Measurements from ENCODE around the gene KIAA1328. TPM values are rescaled to one million over a fixed set of nuclear protein-coding genes. Genes with fewer than 3 reads are reported as not detected.
A peak's percentile ranks its signal among the peaks of the same experiment; 100 is the strongest.

Gene KIAA1328
- total RNA-seq, 1 experiment from 2014 or later, result 10.2 TPM

- Mint-ChIP-seq H3K36me3 (ENCODE audit: insufficient read depth, unreplicated experiment) (no peaks in the 10 kb centered on the region), H3K9me3 (ENCODE audit: low read depth, unreplicated experiment) (no peaks in the 10 kb centered on the region), H3K4me1 (ENCODE audit: low read depth, unreplicated experiment) (no peaks in the 10 kb centered on the region), H3K27ac (ENCODE audit: unreplicated experiment) (no peak overlapping the region), H3K27me3 (ENCODE audit: unreplicated experiment) (peaks cover 99% of the 10 kb centered on the region), H3K4me3 (ENCODE audit: low read depth, unreplicated experiment) (no peak overlapping the region)
- TF ChIP-seq, protein P1, sequence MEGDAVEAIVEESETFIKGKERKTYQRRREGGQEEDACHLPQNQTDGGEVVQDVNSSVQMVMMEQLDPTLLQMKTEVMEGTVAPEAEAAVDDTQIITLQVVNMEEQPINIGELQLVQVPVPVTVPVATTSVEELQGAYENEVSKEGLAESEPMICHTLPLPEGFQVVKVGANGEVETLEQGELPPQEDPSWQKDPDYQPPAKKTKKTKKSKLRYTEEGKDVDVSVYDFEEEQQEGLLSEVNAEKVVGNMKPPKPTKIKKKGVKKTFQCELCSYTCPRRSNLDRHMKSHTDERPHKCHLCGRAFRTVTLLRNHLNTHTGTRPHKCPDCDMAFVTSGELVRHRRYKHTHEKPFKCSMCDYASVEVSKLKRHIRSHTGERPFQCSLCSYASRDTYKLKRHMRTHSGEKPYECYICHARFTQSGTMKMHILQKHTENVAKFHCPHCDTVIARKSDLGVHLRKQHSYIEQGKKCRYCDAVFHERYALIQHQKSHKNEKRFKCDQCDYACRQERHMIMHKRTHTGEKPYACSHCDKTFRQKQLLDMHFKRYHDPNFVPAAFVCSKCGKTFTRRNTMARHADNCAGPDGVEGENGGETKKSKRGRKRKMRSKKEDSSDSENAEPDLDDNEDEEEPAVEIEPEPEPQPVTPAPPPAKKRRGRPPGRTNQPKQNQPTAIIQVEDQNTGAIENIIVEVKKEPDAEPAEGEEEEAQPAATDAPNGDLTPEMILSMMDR (IDR thresholded peaks at IDR 0.05; ENCODE audit: unreplicated experiment), result no peak
- BruUV-seq (replicated peaks), result no TSS peak
- DNase-seq, result no peak
- CTCF ChIA-PET, result no interaction called here
- intact Hi-C loops (cut with micrococcal nuclease; ENCODE audit: unreplicated experiment), result no loop called here
These were observed 436.0 kb downstream of the KIAA1328 start for GRCh38 chr18:37264956-37265355.

DNA sequence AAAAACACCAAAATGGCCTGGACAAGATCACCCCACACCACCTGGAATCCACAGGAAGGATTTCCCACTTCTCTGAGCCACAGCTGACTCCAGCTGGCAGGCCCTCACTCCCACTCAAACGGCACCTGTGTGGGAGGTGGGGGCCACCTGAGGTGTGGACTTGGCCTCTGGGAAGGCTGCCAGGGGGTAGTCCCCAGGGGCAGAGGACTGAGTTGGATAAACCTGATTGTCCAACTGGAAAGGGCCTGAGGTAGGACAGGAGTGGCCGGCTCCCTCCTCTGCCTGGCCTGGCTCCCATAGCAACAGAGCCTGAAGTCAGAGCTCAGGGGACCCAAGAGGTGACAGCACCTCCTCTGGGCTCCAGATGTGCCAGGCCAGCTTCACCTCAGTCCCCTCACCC lies 436.5 kb downstream of the KIAA1328 start:
- H3K27ac Mint-ChIP-seq (ENCODE audit: unreplicated experiment), result no peak overlapping the region
- TF ChIP-seq, protein P1 (IDR thresholded peaks at IDR 0.05; ENCODE audit: unreplicated experiment), result no peak
- no peak overlapping the region for H3K4me3 Mint-ChIP-seq (ENCODE audit: low read depth, unreplicated experiment)
- no peaks in the 10 kb centered on the region for H3K9me3 Mint-ChIP-seq (ENCODE audit: low read depth, unreplicated experiment)
- DNase-seq, result no peak
- peaks cover 95% of the 10 kb centered on the region for H3K27me3 Mint-ChIP-seq (ENCODE audit: unreplicated experiment)
- BruUV-seq (replicated peaks), result no TSS peak
- no peaks in the 10 kb centered on the region for H3K4me1 Mint-ChIP-seq (ENCODE audit: low read depth, unreplicated experiment)
- H3K36me3 Mint-ChIP-seq (ENCODE audit: insufficient read depth, unreplicated experiment), result no peaks in the 10 kb centered on the region
- intact Hi-C loops (cut with micrococcal nuclease; ENCODE audit: unreplicated experiment), result no loop called here
- CTCF ChIA-PET, result no interaction called here

- H3K27me3 Mint-ChIP-seq (ENCODE audit: unreplicated experiment), result peaks cover 87% of the 10 kb centered on the region
- TF ChIP-seq, protein P1 (IDR thresholded peaks at IDR 0.05; ENCODE audit: unreplicated experiment), result peak; percentile 21
- no TSS peak for BruUV-seq (replicated peaks)
These were observed 437.4 kb downstream of the KIAA1328 start for GRCh38 chr18:37266290-37266689.

GRCh38 chr18:37270038-37270665 lies 441.2 kb downstream of the KIAA1328 start:
- peaks cover 77% of the 10 kb centered on the region for H3K27me3 Mint-ChIP-seq (ENCODE audit: unreplicated experiment)
- H3K36me3 Mint-ChIP-seq (ENCODE audit: insufficient read depth, unreplicated experiment), result no peaks in the 10 kb centered on the region
- BruUV-seq (replicated peaks), result no TSS peak
- H3K4me1 Mint-ChIP-seq (ENCODE audit: low read depth, unreplicated experiment), result no peaks in the 10 kb centered on the region
- H3K9me3 Mint-ChIP-seq (ENCODE audit: low read depth, unreplicated experiment), result no peaks in the 10 kb centered on the region
- TF ChIP-seq, protein P1 (IDR thresholded peaks at IDR 0.05; ENCODE audit: unreplicated experiment), result no peak
- H3K27ac Mint-ChIP-seq (ENCODE audit: unreplicated experiment), result no peak overlapping the region
- CTCF ChIA-PET, result no interaction called here
- intact Hi-C loops (cut with micrococcal nuclease; ENCODE audit: unreplicated experiment), result no loop called here
- no peak overlapping the region for H3K4me3 Mint-ChIP-seq (ENCODE audit: low read depth, unreplicated experiment)
- peak; percentile 59 for DNase-seq

More at GRCh38 chr18:37266290-37266689, 437.4 kb downstream of the KIAA1328 start:
- intact Hi-C loops (cut with micrococcal nuclease; ENCODE audit: unreplicated experiment), result no loop called here
- Mint-ChIP-seq H3K27ac (ENCODE audit: unreplicated experiment) (no peak overlapping the region), H3K4me1 (ENCODE audit: low read depth, unreplicated experiment) (no peaks in the 10 kb centered on the region), H3K4me3 (ENCODE audit: low read depth, unreplicated experiment) (no peak overlapping the region), H3K36me3 (ENCODE audit: insufficient read depth, unreplicated experiment) (no peaks in the 10 kb centered on the region), H3K9me3 (ENCODE audit: low read depth, unreplicated experiment) (no peaks in the 10 kb centered on the region)
- peak; percentile 23 for DNase-seq
- CTCF ChIA-PET, result interaction anchor here (0.7 kb wide), 1 partner anchor 371 kb away, joined by 3 read pairs; no protein-coding TSS in a partner anchor

All from Calu3 (cell line).